HEK293 (cell line): ENCODE results near the gene NINL.

Experiments
- CTCF ChIA-PET: fragments of 350-600 bp; formaldehyde crosslinking; extraction: SDS; loops from one replicate; lab custom pipeline; 2021; ENCODE audit warnings: antibody characterized with exemption; lab: Yijun Ruan, JAX
- POLR2A ChIA-PET: fragments of 300-600 bp; formaldehyde crosslinking; extraction: SDS; loops from one replicate; lab custom pipeline; 2020; ENCODE audit warnings: antibody characterized with exemption, inconsistent platforms; lab: Yijun Ruan, JAX
- H3K27ac ChIP-seq: fragments of 200-500 bp; sonication (Bioruptor generic); 2 replicates; pipeline ENCODE4 v1.5.1; 2014; ENCODE audit warnings: low read depth, low read length, control low read depth, inconsistent platforms; ENCODE audit errors: extremely low read depth
- H3K36me3 ChIP-seq, 2 experiments: fragments of 200-500 bp in 1 of 2; sonication (Bioruptor generic) in 1 of 2; 1 replicate in 1 of 2; 2 replicates in 1 of 2; pipeline ENCODE4 v1.5.1; 2014 to 2017; ENCODE audit warnings: inconsistent platforms in 2 of 2, low read length in 2 of 2; ENCODE audit not compliant: control insufficient read depth in 2 of 2, insufficient read depth in 1 of 2
- H3K4me1 ChIP-seq: fragments of 200-500 bp; sonication (Bioruptor generic); 2 replicates; pipeline ENCODE4 v1.5.1; 2014; ENCODE audit warnings: mild to moderate bottlenecking, low read length, inconsistent platforms; ENCODE audit not compliant: control insufficient read depth, insufficient read depth
- H3K4me3 ChIP-seq: 2 replicates; pipeline ENCODE4 v1.5.1; 2011; ENCODE audit warnings: low read depth, mild to moderate bottlenecking, control low read depth, low read length, moderate library complexity
- H3K9me3 ChIP-seq: fragments of 200-500 bp; sonication (Bioruptor generic); 2 replicates; pipeline ENCODE4 v1.5.1; 2014; ENCODE audit warnings: low read depth, low read length, inconsistent platforms; ENCODE audit not compliant: control insufficient read depth, insufficient read depth
- KLF1 ChIP-seq: fragments of 450-650 bp; formaldehyde crosslinking; IDR thresholded peaks from 2 replicates; pipeline ENCODE4 v1.5.1; 2016; ENCODE audit warnings: missing biosample characterization, missing genetic modification characterization
- MYNN ChIP-seq: fragments of 450-650 bp; formaldehyde crosslinking; IDR thresholded peaks from 2 replicates; pipeline ENCODE4 v1.5.1; 2016; ENCODE audit warnings: missing biosample characterization, missing genetic modification characterization, borderline replicate concordance
- RBAK ChIP-seq: fragments of 450-650 bp; formaldehyde crosslinking; IDR thresholded peaks from 2 replicates; pipeline ENCODE4 v1.5.1; 2016; ENCODE audit warnings: missing biosample characterization, missing genetic modification characterization
- SP3 ChIP-seq: fragments of 450-650 bp; formaldehyde crosslinking; IDR thresholded peaks from 2 replicates; pipeline ENCODE4 v1.5.1; 2016; ENCODE audit warnings: missing biosample characterization, missing genetic modification characterization
- WT1 ChIP-seq: fragments of 450-650 bp; formaldehyde crosslinking; IDR thresholded peaks from 2 replicates; pipeline ENCODE4 v1.5.1; 2016; ENCODE audit warnings: missing biosample characterization, missing genetic modification characterization
- ZNF112 ChIP-seq: fragments of 450-650 bp; formaldehyde crosslinking; IDR thresholded peaks from 2 replicates; pipeline ENCODE4 v1.5.0; 2017; ENCODE audit warnings: missing biosample characterization, missing genetic modification characterization
- ZNF175 ChIP-seq: fragments of 450-650 bp; formaldehyde crosslinking; IDR thresholded peaks from 2 replicates; pipeline ENCODE4 v1.5.1; 2016; ENCODE audit warnings: missing biosample characterization, missing genetic modification characterization
- ZNF184 ChIP-seq: fragments of 450-650 bp; IDR thresholded peaks from 2 replicates; pipeline ENCODE4 v1.5.1; 2018; ENCODE audit warnings: missing biosample characterization, mild to moderate bottlenecking, missing genetic modification characterization
- ZNF211 ChIP-seq: fragments of 450-650 bp; formaldehyde crosslinking; IDR thresholded peaks from 2 replicates; pipeline ENCODE4 v1.5.1; 2016; ENCODE audit warnings: low read depth, missing biosample characterization, missing genetic modification characterization
- ZNF221 ChIP-seq: fragments of 450-650 bp; formaldehyde crosslinking; IDR thresholded peaks from 2 replicates; pipeline ENCODE4 v1.5.1; 2017; ENCODE audit warnings: missing biosample characterization, missing genetic modification characterization, borderline replicate concordance
- ZNF239 ChIP-seq: fragments of 450-650 bp; formaldehyde crosslinking; IDR thresholded peaks from 2 replicates; pipeline ENCODE4 v1.5.1; 2016; ENCODE audit warnings: missing biosample characterization, missing genetic modification characterization
- ZNF266 ChIP-seq: fragments of 450-650 bp; formaldehyde crosslinking; IDR thresholded peaks from 2 replicates; pipeline ENCODE4 v1.5.1; 2016; ENCODE audit warnings: missing biosample characterization, missing genetic modification characterization, low read depth
- ZNF433 ChIP-seq: fragments of 450-650 bp; formaldehyde crosslinking; IDR thresholded peaks from 2 replicates; pipeline ENCODE4 v1.5.1; 2016; ENCODE audit warnings: missing biosample characterization, missing genetic modification characterization, low read depth
- ZNF521 ChIP-seq: fragments of 450-650 bp; formaldehyde crosslinking; IDR thresholded peaks from 2 replicates; pipeline ENCODE4 v1.5.1; 2017; ENCODE audit warnings: missing biosample characterization, mild to moderate bottlenecking, missing genetic modification characterization
- ZNF529 ChIP-seq: fragments of 450-650 bp; formaldehyde crosslinking; IDR thresholded peaks from 2 replicates; pipeline ENCODE4 v1.5.1; 2017; ENCODE audit warnings: missing genetic modification characterization, missing biosample characterization; ENCODE audit not compliant: insufficient replicate concordance
- ZNF555 ChIP-seq: fragments of 450-650 bp; formaldehyde crosslinking; conservative IDR thresholded peaks from 2 replicates; pipeline ENCODE4 v1.5.1; 2017; ENCODE audit warnings: missing biosample characterization, mild to moderate bottlenecking, missing genetic modification characterization, inconsistent platforms
- ZNF610 ChIP-seq: fragments of 450-650 bp; formaldehyde crosslinking; IDR thresholded peaks from 2 replicates; pipeline ENCODE4 v1.5.1; 2016; ENCODE audit warnings: missing biosample characterization, missing genetic modification characterization, borderline replicate concordance
- ZNF645 ChIP-seq: fragments of 450-650 bp; formaldehyde crosslinking; IDR thresholded peaks from 2 replicates; pipeline ENCODE4; 2016; ENCODE audit warnings: missing biosample characterization, missing genetic modification characterization
- ZNF658 ChIP-seq: fragments of 450-650 bp; formaldehyde crosslinking; IDR thresholded peaks from 2 replicates; pipeline ENCODE4; 2016; ENCODE audit warnings: missing biosample characterization, missing genetic modification characterization
- ZNF664 ChIP-seq: fragments of 450-650 bp; formaldehyde crosslinking; IDR thresholded peaks from 2 replicates; pipeline ENCODE4 v1.5.1; 2016; ENCODE audit warnings: missing biosample characterization, missing genetic modification characterization
- ZNF777 ChIP-seq: fragments of 450-650 bp; formaldehyde crosslinking; IDR thresholded peaks from 2 replicates; pipeline ENCODE4 v1.5.1; 2017; ENCODE audit warnings: missing biosample characterization, missing genetic modification characterization, borderline replicate concordance
- ZNF830 ChIP-seq: fragments of 450-650 bp; IDR thresholded peaks from 2 replicates; pipeline ENCODE4 v1.5.0; 2018; ENCODE audit warnings: missing biosample characterization, missing genetic modification characterization, low read depth, mild to moderate bottlenecking, moderate library complexity
- ZSCAN16 ChIP-seq: fragments of 450-650 bp; formaldehyde crosslinking; IDR thresholded peaks from 2 replicates; pipeline ENCODE4 v1.5.1; 2016; ENCODE audit warnings: missing biosample characterization, missing genetic modification characterization
- TF ChIP-seq, protein P1 (sequence below): fragments of 450-650 bp; formaldehyde crosslinking; IDR thresholded peaks from 2 replicates; pipeline ENCODE4 v1.5.1; 2017; ENCODE audit warnings: missing biosample characterization, missing genetic modification characterization
- TF ChIP-seq, protein P2 (sequence below): fragments of 450-650 bp; formaldehyde crosslinking; IDR thresholded peaks from 2 replicates; pipeline ENCODE4 v1.5.1; 2016; ENCODE audit warnings: missing biosample characterization, missing genetic modification characterization, borderline replicate concordance

NINL gene

DNA sequence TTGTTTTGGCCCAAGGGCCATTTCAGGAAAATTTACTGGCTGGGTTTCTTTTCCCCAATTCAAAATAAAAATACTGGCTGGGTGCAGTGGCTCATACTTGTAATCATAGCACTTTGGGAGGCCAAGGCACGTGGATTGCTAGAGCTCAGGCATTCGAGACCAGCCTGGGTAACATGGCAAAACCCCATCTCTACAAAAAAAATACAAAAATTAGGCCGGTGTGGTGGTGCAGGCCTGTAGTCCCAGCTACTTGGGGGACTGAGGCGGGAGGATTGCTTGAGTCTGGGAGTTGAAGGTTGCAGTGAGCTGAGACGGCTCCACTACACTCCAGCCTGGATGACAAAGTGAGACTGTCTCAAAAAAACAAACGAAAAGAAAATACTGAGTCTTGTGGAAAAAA, 60.0 kb downstream of the NINL start:
- H3K9me3 ChIP-seq: no peaks in the 10 kb centered on the region
- CTCF ChIA-PET: no interaction called here
- TF ChIP-seq ZNF529: no peak
- no peak for TF ChIP-seq ZNF239
- TF ChIP-seq, protein P1, sequence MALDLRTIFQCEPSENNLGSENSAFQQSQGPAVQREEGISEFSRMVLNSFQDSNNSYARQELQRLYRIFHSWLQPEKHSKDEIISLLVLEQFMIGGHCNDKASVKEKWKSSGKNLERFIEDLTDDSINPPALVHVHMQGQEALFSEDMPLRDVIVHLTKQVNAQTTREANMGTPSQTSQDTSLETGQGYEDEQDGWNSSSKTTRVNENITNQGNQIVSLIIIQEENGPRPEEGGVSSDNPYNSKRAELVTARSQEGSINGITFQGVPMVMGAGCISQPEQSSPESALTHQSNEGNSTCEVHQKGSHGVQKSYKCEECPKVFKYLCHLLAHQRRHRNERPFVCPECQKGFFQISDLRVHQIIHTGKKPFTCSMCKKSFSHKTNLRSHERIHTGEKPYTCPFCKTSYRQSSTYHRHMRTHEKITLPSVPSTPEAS: no peak
- TF ChIP-seq ZNF221 (tag by site-specific recombination): no peak
- TF ChIP-seq RBAK: no peak
- TF ChIP-seq MYNN (tag by site-specific recombination): no peak
- no peak for TF ChIP-seq ZSCAN16 (tag by site-specific recombination)
- no peak for TF ChIP-seq KLF1 (tag by site-specific recombination)
- TF ChIP-seq, all 188 proteins: peak for 0
- Histone ChIP-seq H3K4me1 (no peaks in the 10 kb centered on the region), H3K27ac (no peak overlapping the region), H3K4me3 (no peak overlapping the region), H3K36me3 (peaks cover 0 to 23% of the 10 kb centered on the region in 2 experiments; a peak in 2 of 3 replicates)
- POLR2A ChIA-PET: no interaction called here

- TF ChIP-seq ZNF645 (tag by site-specific recombination) (no peak), ZNF433 (tag by site-specific recombination) (no peak), ZNF555 (no peak), ZNF830 (tag by site-specific recombination) (no peak), ZNF184 (tag by site-specific recombination) (no peak), ZNF658 (no peak), ZNF521 (tag by site-specific recombination) (no peak), ZNF610 (tag by site-specific recombination) (no peak), ZNF664 (no peak)
- POLR2A ChIA-PET: no interaction called here
- CTCF ChIA-PET: no interaction called here
Observed at GRCh38 chr20:25521382-25521781, 63.9 kb downstream of the NINL start.

GRCh38 chr20:25517124-25517523, 68.2 kb downstream of the NINL start:
- no peak overlapping the region for H3K4me3 ChIP-seq
- H3K27ac ChIP-seq: no peak overlapping the region
- no peaks in the 10 kb centered on the region for H3K4me1 ChIP-seq
- H3K9me3 ChIP-seq: no peaks in the 10 kb centered on the region
- POLR2A ChIA-PET: no interaction called here
- peaks cover 0 to 57% of the 10 kb centered on the region in 2 experiments; a peak in 2 of 3 replicates for H3K36me3 ChIP-seq
- CTCF ChIA-PET: no interaction called here
- TF ChIP-seq WT1 (tag by site-specific recombination) (no peak), ZNF211 (tag by site-specific recombination) (no peak), SP3 (tag by site-specific recombination) (no peak), ZNF266 (tag by site-specific recombination) (no peak), ZNF175 (no peak), ZNF112 (tag by site-specific recombination) (no peak), ZNF777 (no peak)
- TF ChIP-seq, protein P2, sequence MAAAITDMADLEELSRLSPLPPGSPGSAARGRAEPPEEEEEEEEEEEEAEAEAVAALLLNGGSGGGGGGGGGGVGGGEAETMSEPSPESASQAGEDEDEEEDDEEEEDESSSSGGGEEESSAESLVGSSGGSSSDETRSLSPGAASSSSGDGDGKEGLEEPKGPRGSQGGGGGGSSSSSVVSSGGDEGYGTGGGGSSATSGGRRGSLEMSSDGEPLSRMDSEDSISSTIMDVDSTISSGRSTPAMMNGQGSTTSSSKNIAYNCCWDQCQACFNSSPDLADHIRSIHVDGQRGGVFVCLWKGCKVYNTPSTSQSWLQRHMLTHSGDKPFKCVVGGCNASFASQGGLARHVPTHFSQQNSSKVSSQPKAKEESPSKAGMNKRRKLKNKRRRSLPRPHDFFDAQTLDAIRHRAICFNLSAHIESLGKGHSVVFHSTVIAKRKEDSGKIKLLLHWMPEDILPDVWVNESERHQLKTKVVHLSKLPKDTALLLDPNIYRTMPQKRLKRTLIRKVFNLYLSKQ (tag by site-specific recombination): no peak

More at GRCh38 chr20:25521382-25521781, 63.9 kb downstream of the NINL start:
- H3K27ac ChIP-seq: no peak overlapping the region
- peaks cover 0 to 36% of the 10 kb centered on the region in 2 experiments; a peak in 2 of 3 replicates for H3K36me3 ChIP-seq
- no peaks in the 10 kb centered on the region for H3K4me1 ChIP-seq
- no peak overlapping the region for H3K4me3 ChIP-seq
- H3K9me3 ChIP-seq: no peaks in the 10 kb centered on the region
